Stimulated activated memory B cell treated with anti-CD40 and anti-IgM and Interleukin-4, amounts not matched to agents 10 μg/mL and 1 μg/mL and 100 μg/mL, for 72 hours (primary cell): Measurements from ENCODE around the gene GNE.
A peak's percentile ranks its signal among the peaks of the same experiment; 100 is the strongest.
"Not testable (repeated sequence)": the region's sequence is repeated elsewhere in the genome, so short reads cannot be mapped to it uniquely, and the experiment has no call there.

Experiments
- ATAC-seq: fragments of 150-1000 bp; cut with Tn5 transposase; 2 replicates; pipeline ENCODE4 v1.10.0; 2021
- H3K27ac Mint-ChIP-seq: one replicate; pipeline ENCODE4 v1.8.0; 2022; ENCODE audit warnings: mild to moderate bottlenecking, mixed read lengths
- H3K27me3 Mint-ChIP-seq: one replicate; pipeline ENCODE4 v1.8.0; 2022; ENCODE audit warnings: mixed read lengths
- H3K36me3 Mint-ChIP-seq: one replicate; pipeline ENCODE4 v1.8.0; 2022; ENCODE audit warnings: mixed read lengths
- H3K4me1 Mint-ChIP-seq: one replicate; pipeline ENCODE4 v1.8.0; 2022; ENCODE audit warnings: mixed read lengths
- H3K4me3 Mint-ChIP-seq: one replicate; pipeline ENCODE4 v1.8.0; 2022; ENCODE audit warnings: mild to moderate bottlenecking, moderate library complexity, mixed read lengths
- H3K9me3 Mint-ChIP-seq: one replicate; pipeline ENCODE4 v1.8.0; 2022; ENCODE audit warnings: mixed read lengths

Gene GNE

GRCh38 chr9:36239675-36240074, 18.6 kb downstream of the GNE start:
- H3K4me3 Mint-ChIP-seq, H3K27me3 Mint-ChIP-seq, H3K4me1 Mint-ChIP-seq, H3K9me3 Mint-ChIP-seq, ATAC-seq, H3K27ac Mint-ChIP-seq: not testable (repeated sequence)
- H3K36me3 Mint-ChIP-seq = peaks cover 39% of the 10 kb centered on the region

GRCh38 chr9:36239205-36239604, 19.0 kb downstream of the GNE start:
- not testable (repeated sequence) for H3K9me3 Mint-ChIP-seq, H3K27me3 Mint-ChIP-seq, H3K4me3 Mint-ChIP-seq, H3K4me1 Mint-ChIP-seq, H3K27ac Mint-ChIP-seq, ATAC-seq
- H3K36me3 Mint-ChIP-seq = peaks cover 42% of the 10 kb centered on the region

GRCh38 chr9:36237230-36237629, 21.0 kb downstream of the GNE start:
- H3K4me3 Mint-ChIP-seq = no peak overlapping the region
- no peaks in the 10 kb centered on the region for H3K27me3 Mint-ChIP-seq
- H3K36me3 Mint-ChIP-seq = peaks cover 51% of the 10 kb centered on the region
- no peaks in the 10 kb centered on the region for H3K4me1 Mint-ChIP-seq
- ATAC-seq = no peak
- no peak overlapping the region for H3K27ac Mint-ChIP-seq
- no peaks in the 10 kb centered on the region for H3K9me3 Mint-ChIP-seq

GRCh38 chr9:36222449-36222848, 35.8 kb downstream of the GNE start:
- no peak for ATAC-seq
- Mint-ChIP-seq H3K9me3 (peaks cover 3% of the 10 kb centered on the region), H3K4me1 (peaks cover 13% of the 10 kb centered on the region), H3K27me3 (no peaks in the 10 kb centered on the region), H3K4me3 (no peak overlapping the region), H3K36me3 (peaks cover 75% of the 10 kb centered on the region), H3K27ac (no peak overlapping the region)

- Mint-ChIP-seq H3K27me3 (no peaks in the 10 kb centered on the region), H3K4me3 (no peak overlapping the region), H3K9me3 (peaks cover 3% of the 10 kb centered on the region), H3K27ac (no peak overlapping the region), H3K4me1 (peaks cover 17% of the 10 kb centered on the region), H3K36me3 (peaks cover 73% of the 10 kb centered on the region)
- ATAC-seq = no peak
Measured at GRCh38 chr9:36221667-36222066, 36.6 kb downstream of the GNE start.

- Mint-ChIP-seq H3K4me1 (peaks cover 17% of the 10 kb centered on the region), H3K36me3 (peaks cover 55% of the 10 kb centered on the region), H3K4me3 (no peak overlapping the region), H3K27ac (peak overlapping the region; percentile 12), H3K27me3 (no peaks in the 10 kb centered on the region), H3K9me3 (peaks cover 3% of the 10 kb centered on the region)
- no peak for ATAC-seq
Measured at GRCh38 chr9:36218411-36218901, 39.8 kb downstream of the GNE start.

- no peak for ATAC-seq
- Mint-ChIP-seq H3K27ac (peak overlapping the region; percentile 12), H3K9me3 (peaks cover 3% of the 10 kb centered on the region), H3K27me3 (no peaks in the 10 kb centered on the region), H3K4me1 (peaks cover 21% of the 10 kb centered on the region), H3K36me3 (peaks cover 54% of the 10 kb centered on the region), H3K4me3 (no peak overlapping the region)
Measured at GRCh38 chr9:36218011-36218410, 40.2 kb downstream of the GNE start.

- Mint-ChIP-seq H3K27me3 (no peaks in the 10 kb centered on the region), H3K27ac (peak overlapping the region; percentile 12), H3K4me3 (no peak overlapping the region), H3K36me3 (peaks cover 52% of the 10 kb centered on the region), H3K9me3 (no peaks in the 10 kb centered on the region), H3K4me1 (peaks cover 23% of the 10 kb centered on the region)
- no peak for ATAC-seq
Measured at GRCh38 chr9:36217256-36217968, 40.8 kb downstream of the GNE start.

GRCh38 chr9:36214571-36214970, 43.7 kb downstream of the GNE start:
- H3K27me3 Mint-ChIP-seq = no peaks in the 10 kb centered on the region
- peaks cover 59% of the 10 kb centered on the region for H3K36me3 Mint-ChIP-seq
- H3K4me1 Mint-ChIP-seq = peaks cover 35% of the 10 kb centered on the region
- H3K9me3 Mint-ChIP-seq = no peaks in the 10 kb centered on the region
- no peak for ATAC-seq
- no peak overlapping the region for H3K27ac Mint-ChIP-seq
- no peak overlapping the region for H3K4me3 Mint-ChIP-seq

- H3K27ac Mint-ChIP-seq = no peak overlapping the region
- H3K4me1 Mint-ChIP-seq = peaks cover 41% of the 10 kb centered on the region
- H3K36me3 Mint-ChIP-seq = peaks cover 59% of the 10 kb centered on the region
- no peaks in the 10 kb centered on the region for H3K27me3 Mint-ChIP-seq
- no peak overlapping the region for H3K4me3 Mint-ChIP-seq
- no peak for ATAC-seq
- H3K9me3 Mint-ChIP-seq = no peaks in the 10 kb centered on the region
Measured at GRCh38 chr9:36213989-36214388, 44.3 kb downstream of the GNE start.

- peaks cover 44% of the 10 kb centered on the region for H3K4me1 Mint-ChIP-seq
- H3K9me3 Mint-ChIP-seq = no peaks in the 10 kb centered on the region
- no peaks in the 10 kb centered on the region for H3K27me3 Mint-ChIP-seq
- H3K4me3 Mint-ChIP-seq = no peak overlapping the region
- H3K36me3 Mint-ChIP-seq = peaks cover 53% of the 10 kb centered on the region
- no peak for ATAC-seq
- H3K27ac Mint-ChIP-seq = peak overlapping the region; percentile 25
Measured at GRCh38 chr9:36213387-36213786, 44.9 kb downstream of the GNE start.

GRCh38 chr9:36211510-36211909, 46.7 kb downstream of the GNE start:
- peaks cover 42% of the 10 kb centered on the region for H3K36me3 Mint-ChIP-seq
- no peak overlapping the region for H3K27ac Mint-ChIP-seq
- H3K4me3 Mint-ChIP-seq = no peak overlapping the region
- peaks cover 49% of the 10 kb centered on the region for H3K4me1 Mint-ChIP-seq
- H3K27me3 Mint-ChIP-seq = no peaks in the 10 kb centered on the region
- no peaks in the 10 kb centered on the region for H3K9me3 Mint-ChIP-seq
- ATAC-seq = no peak

GRCh38 chr9:36210722-36211121, 47.5 kb downstream of the GNE start:
- no peak for ATAC-seq
- Mint-ChIP-seq H3K27me3 (no peaks in the 10 kb centered on the region), H3K4me3 (no peak overlapping the region), H3K4me1 (peaks cover 51% of the 10 kb centered on the region), H3K9me3 (no peaks in the 10 kb centered on the region), H3K27ac (no peak overlapping the region), H3K36me3 (peaks cover 42% of the 10 kb centered on the region)

- H3K4me3 Mint-ChIP-seq = no peak overlapping the region
- no peaks in the 10 kb centered on the region for H3K27me3 Mint-ChIP-seq
- ATAC-seq = no peak
- H3K27ac Mint-ChIP-seq = peak overlapping the region; percentile 64
- H3K36me3 Mint-ChIP-seq = peaks cover 62% of the 10 kb centered on the region
- peaks cover 51% of the 10 kb centered on the region for H3K4me1 Mint-ChIP-seq
- no peaks in the 10 kb centered on the region for H3K9me3 Mint-ChIP-seq
Measured at GRCh38 chr9:36208521-36209253, 49.6 kb downstream of the GNE start.

- H3K36me3 Mint-ChIP-seq = peaks cover 62% of the 10 kb centered on the region
- H3K27me3 Mint-ChIP-seq = no peaks in the 10 kb centered on the region
- H3K27ac Mint-ChIP-seq = peak overlapping the region; percentile 49
- H3K4me3 Mint-ChIP-seq = no peak overlapping the region
- no peak for ATAC-seq
- peaks cover 45% of the 10 kb centered on the region for H3K4me1 Mint-ChIP-seq
- H3K9me3 Mint-ChIP-seq = no peaks in the 10 kb centered on the region
Measured at GRCh38 chr9:36207546-36208012, 50.7 kb downstream of the GNE start.

GRCh38 chr9:36207016-36207415, 51.2 kb downstream of the GNE start:
- ATAC-seq = no peak
- H3K4me1 Mint-ChIP-seq = peaks cover 45% of the 10 kb centered on the region
- no peaks in the 10 kb centered on the region for H3K9me3 Mint-ChIP-seq
- no peaks in the 10 kb centered on the region for H3K27me3 Mint-ChIP-seq
- H3K27ac Mint-ChIP-seq = peak overlapping the region; percentile 49
- H3K4me3 Mint-ChIP-seq = no peak overlapping the region
- H3K36me3 Mint-ChIP-seq = peaks cover 62% of the 10 kb centered on the region
